ENCODE results near the gene RCOR1.

Gene RCOR1

GRCh38 chr14:102691763-102692162, 99.3 kb downstream of the RCOR1 start:
- no peak for TF ChIP-seq CTCF (IDR thresholded peaks at IDR 0.05; ENCODE audit: low read length, missing control alignments)
- no peak overlapping the region for H3K4me3 ChIP-seq (replicated peaks; ENCODE audit: low read depth, low read length)
- DNase-seq (ENCODE audit: low read depth): no peak

GRCh38 chr14:102692334-102692733, 99.9 kb downstream of the RCOR1 start:
- no peak for DNase-seq (ENCODE audit: low read depth)
- TF ChIP-seq CTCF (IDR thresholded peaks at IDR 0.05; ENCODE audit: low read length, missing control alignments): no peak

GRCh38 chr14:102693006-102693755, 100.7 kb downstream of the RCOR1 start:
- no peak for DNase-seq (ENCODE audit: low read depth)
- no peak for TF ChIP-seq CTCF (IDR thresholded peaks at IDR 0.05; ENCODE audit: low read length, missing control alignments)
- H3K4me3 ChIP-seq (replicated peaks; ENCODE audit: low read depth, low read length): no peak overlapping the region

More at GRCh38 chr14:102692334-102692733, 99.9 kb downstream of the RCOR1 start:
- H3K4me3 ChIP-seq (replicated peaks; ENCODE audit: low read depth, low read length): no peak overlapping the region

GRCh38 chr14:102694530-102695166, 102.2 kb downstream of the RCOR1 start:
- peak; percentile 57 for TF ChIP-seq CTCF (IDR thresholded peaks at IDR 0.05; ENCODE audit: low read length, missing control alignments)
- no peak overlapping the region for H3K4me3 ChIP-seq (replicated peaks; ENCODE audit: low read depth, low read length)
- DNase-seq (ENCODE audit: low read depth): peak; percentile 86

- DNase-seq (ENCODE audit: low read depth): no peak
- no peak overlapping the region for H3K4me3 ChIP-seq (replicated peaks; ENCODE audit: low read depth, low read length)
- TF ChIP-seq CTCF (IDR thresholded peaks at IDR 0.05; ENCODE audit: low read length, missing control alignments): no peak
These were observed 102.7 kb downstream of the RCOR1 start for GRCh38 chr14:102695167-102695555.

GRCh38 chr14:102696332-102696731, 103.9 kb downstream of the RCOR1 start:
- no peak for TF ChIP-seq CTCF (IDR thresholded peaks at IDR 0.05; ENCODE audit: low read length, missing control alignments)
- H3K4me3 ChIP-seq (replicated peaks; ENCODE audit: low read depth, low read length): no peak overlapping the region
- DNase-seq (ENCODE audit: low read depth): no peak

All from fibroblast of pulmonary artery (primary cell).